Inflammatory macrophage (primary cell): Measurements from ENCODE around the gene TLE5.
"Not testable (repeated sequence)": the region's sequence is repeated elsewhere in the genome, so short reads cannot be mapped to it uniquely, and the experiment has no call there.

Experiments
- DNase-seq, 2 donors: peaks; one replicate each; pipeline ENCODE4 v3.0.0-alpha.2; 2020 to 2022

TLE5 gene

DNA sequence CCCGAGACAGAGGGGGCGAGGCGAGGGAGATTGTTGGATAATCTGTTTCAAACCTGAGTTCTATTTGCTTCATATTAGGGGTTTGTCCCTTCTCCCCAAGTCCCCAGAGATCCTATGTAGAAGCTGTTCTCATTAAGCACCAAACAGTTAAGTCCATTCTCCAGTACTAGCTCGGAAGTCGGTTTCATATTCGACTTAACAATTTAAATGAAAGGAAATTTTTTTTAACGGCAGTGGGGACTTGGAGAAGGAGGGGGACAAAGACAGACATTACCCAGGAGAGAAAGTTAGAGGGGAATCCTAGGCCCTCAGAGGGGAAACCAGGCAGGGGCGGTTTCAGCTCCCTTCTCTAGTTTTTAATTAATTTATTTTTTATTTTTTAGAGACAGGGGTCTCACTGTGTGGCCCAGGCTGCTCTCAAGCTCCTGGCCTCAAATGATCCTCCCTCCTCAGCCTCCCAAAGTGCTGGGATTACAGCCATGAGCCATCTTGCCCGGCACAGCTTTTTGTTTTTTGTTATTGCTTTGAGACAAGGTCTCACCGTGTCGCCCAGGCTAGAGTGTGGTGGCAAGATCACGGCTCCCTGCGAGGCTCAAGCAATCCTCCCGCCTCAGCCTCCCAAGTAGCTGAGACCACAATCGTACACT lies 19.6 kb downstream of the TLE5 start:
- no peak for DNase-seq

DNA sequence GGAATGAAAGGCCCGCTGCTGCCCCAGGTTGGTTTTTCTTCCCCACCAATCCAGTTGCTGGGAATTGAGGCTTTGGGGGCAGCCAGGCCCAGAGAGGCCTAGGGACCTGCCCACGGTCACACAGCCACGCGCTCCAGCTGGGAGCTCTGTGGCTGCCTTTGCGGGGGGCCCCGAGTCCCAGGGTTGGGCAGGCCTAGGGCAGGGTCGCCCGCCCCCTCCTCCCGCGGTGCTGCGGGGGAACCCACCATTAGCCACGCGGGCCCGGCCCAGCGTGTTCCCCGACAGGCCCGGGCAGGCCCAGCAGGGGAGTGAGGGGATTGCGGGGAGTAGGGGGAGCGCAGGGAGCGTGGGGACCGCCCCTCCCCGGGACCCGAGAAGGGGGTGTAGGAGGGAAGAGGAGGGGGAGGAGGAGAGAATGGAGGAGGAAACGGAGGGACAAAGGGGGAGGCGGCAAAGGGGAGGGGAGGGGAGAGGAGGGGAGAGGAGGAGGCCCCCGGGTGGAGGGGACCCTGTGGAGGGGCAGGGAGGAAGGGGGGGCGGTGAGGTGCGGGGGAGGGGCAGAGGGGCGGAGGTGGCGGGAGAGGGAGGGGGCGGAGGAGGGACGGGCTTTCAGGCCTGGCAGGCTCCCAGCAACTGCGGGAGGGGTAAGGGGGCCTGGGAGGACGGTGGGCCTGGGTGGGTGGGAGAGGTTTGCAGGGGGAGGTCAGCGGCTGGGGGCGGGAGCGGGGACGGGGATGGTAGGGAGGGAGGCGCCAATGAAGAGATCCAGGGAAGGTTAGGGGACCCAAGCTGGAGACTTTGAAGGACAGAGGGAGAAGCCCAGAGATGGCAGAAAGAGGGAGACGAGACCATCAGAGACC lies 20.3 kb downstream of the TLE5 start:
- no peak for DNase-seq

DNA sequence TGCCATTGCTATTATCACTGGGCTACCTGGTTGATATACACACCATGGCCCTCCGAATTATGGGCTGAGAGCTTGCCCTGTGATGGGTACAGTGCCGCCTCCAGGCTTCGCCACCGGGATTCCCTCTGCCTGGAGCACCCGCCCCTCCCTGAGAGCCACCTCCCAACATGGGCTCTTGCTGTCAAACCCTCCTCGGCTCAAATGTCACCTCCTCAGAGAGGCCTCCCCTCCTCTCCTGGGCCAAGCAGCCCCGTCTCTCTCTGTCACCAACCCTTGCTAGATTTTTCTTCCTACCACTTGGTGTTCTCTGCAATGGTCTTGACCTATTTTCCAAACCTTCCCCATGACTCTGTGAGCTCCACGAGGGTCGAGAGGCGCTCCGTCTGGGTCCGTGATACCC lies 21.0 kb downstream of the TLE5 start:
- no peak for DNase-seq

DNA sequence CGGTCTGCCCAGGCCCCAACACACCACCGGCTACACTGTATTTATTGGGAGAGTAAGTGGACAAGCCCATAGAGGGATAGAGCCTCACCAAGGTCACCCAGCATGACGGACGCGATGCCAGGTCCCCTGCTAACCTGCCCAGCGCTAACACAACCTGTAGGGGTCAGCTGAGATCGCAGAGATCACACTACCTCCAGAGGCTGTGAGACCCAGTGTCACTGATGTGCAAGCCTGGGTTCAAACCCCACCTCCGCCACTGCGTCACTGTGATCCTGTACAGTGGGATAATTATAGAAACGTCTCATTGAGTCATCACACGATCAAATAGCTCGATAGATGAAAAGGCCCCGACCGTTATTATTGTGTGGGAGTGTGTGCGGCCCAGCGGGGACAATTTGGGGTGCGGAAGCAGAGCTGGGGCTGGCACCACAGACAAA lies 22.6 kb downstream of the TLE5 start:
- no peak for DNase-seq

DNA sequence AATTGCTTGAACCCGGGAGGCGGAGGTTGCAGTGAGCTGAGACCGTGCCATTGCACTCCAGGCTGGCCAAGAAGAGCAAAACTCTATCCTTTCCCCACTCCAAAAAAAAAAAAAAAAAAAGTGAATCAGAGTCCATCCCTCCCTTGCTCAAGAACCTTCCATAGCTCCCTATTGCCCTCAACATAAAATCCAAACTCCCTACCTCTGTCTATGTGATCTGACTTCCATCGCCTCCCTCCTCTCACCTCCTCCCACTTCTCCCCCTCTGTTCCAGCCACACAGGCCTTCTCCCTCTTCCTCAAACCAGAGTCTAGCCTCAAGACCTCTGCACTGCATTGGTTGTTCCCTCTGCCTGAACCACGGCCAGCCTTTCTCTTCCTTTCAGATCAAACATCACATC lies 23.2 kb downstream of the TLE5 start:
- DNase-seq: no peak

DNA sequence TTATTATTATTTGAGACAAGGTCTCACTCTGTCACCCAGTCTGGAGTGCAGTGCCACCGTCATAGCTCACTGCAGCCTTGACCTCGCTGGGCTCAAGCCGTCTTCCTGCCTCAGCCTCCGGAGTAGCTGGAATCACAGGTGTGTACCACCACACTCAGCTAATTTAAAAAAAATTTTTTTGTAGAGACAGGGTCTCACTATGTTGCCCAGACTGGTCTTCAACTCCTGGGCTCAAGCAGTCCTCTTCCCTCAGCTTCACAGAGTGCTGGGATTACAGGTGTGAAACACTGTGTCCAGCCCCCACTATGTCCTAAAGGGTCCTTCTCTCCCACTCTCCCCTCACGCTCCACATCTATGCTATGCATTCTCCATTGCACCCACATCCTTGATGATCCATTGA lies 24.1 kb downstream of the TLE5 start:
- DNase-seq: no peak

DNA sequence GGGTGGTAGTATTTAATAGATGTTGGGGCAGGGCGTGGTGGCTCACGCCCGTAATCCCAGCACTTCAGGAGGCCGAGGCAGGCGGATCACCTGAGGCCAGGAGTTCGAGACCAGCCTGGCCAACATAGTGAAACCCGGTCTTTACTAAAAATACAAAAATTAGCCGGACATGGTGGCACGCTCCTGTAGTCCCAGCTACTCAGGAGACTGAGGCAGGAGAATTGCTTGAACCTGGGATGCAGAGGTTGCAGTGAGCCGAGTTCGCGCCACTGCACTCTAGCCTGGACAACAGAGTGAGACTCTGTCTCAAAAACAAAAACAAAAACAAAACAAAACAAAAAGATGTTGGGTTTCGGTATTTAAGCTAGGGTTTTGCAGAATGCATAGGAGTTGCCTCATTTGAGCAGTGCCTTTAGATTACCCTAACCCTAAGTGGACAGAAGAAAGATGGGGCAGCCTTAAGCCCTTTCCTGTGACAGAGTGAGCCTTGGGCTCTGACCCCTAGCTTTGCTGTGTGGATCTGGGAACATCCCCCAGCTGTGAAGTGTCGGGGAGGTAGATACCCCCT lies 25.2 kb downstream of the TLE5 start:
- not testable (repeated sequence) for DNase-seq

DNA sequence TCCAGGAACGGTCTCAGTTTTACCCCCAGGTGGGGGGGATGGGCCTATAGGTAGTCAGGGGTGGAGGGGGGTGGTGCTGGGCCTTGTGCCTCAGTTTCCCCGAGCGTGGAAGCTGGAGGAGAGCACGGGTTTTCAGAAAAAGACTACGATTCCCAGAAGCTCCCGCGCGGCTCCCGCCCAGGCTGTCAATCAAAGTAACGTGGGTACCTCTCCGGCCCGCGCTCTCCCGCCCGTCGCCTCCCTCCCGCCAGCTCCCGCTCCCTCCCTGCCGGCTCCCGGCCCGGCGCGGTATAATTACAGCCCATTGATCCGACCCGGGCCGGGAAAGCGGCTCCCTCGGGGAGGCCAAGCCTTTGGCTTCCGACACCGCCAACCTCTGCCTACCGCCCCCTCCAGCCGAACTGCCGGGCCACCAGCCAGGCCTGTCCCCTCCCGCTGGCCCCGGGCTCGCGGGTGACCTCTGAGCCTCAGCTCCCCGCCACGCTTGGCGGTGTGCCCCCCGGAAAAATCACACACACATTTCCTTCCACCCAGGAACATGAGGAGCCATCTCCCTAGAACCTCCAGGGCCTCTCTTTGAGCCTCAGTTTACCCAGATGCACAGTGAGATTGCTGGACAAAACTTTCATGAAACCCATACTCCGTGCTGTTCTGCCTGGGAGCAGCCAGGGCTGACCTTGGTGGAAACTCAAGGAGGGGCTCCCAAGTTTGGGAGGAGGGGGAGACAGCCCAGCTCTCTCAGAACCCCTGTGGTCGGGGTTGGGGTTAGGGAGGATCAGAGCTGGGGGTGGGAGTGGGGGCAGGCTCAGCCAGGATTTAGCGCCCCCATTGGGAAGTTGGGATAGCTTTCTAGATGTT lies 25.9 kb downstream of the TLE5 start:
- DNase-seq: peak; percentile 88

DNA sequence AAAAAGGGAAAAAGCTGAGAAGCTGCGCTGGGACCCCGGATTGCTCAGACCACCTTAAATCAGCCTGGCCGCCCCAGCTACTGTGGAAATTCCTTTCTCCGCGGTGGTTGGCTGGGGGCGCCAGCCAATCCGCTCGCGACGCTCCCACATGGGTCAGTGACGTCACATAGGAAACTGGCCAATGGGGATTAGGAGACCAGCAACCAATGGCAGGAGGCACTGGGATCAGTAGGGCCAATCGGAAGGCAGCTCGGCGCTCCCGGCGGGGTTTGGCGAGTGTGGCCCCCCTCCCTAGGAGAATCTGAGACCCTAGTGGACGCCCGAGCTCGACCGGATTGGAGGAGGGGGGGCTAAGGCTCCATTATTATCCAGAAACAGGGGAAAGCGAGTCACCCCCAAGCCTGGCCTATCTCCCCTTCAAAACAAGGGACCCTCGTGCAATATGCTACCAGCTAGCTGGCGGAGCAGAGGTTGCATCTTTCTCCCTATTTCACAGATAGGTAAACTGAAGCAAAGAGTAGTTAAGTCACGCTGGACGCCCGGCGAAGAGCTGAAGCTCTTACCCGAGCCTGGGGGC lies 26.7 kb downstream of the TLE5 start:
- peak; percentile 98 to 100 for DNase-seq

DNA sequence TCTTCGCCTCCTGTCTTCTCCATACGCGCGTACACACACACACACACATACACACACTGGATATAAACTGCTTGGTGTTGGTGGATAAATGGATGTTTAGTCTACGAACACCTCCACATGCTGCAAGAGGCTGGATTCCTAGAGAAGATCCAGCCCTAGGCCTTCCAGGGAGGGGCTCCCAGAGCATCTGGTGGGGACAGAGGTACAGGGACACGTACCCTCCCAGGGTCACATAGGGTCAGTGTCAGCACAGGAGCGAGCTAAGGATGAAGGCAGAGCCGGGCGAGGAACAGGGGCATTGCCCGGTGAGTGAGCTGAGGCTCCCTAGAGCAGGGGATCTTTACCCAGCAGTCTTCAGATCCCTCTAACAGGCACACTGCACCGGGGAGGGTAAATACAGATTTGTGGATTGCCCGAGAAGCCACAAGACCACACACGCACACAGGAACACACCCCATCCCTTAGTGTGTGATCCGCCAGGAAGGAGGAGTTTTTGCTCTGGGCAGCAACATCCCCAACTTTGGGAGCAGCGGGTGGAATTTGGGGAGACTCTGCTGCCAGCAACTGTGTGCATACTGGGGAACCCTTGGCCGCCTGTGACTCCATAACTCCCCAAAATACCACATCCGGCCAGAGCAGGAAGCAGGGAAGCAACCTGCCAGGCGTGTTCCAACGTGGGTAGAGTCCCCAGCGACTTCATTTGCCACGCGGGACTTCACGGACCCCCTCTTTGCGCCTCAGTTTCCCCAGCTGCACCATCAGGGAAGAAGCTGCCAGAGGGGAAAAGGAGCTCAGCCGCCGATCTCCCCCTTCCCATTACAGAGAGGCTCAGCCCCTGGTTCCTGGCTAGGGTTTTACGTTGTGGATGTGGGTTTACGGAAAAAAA lies 27.4 kb downstream of the TLE5 start:
- DNase-seq: peak; percentile 42 to 54

DNA sequence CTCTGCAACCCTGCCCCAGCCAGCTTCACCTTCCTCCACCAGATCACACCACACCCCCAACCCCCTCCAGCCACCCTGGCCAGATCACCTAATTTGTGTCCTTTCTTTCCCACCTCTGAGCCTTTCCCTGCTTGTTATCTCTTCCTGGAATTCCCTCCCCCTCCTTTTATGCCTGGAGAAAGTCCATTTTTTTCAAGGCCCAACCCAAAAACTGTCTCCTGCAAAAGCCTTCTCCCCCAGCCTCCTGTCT lies 28.0 kb downstream of the TLE5 start:
- no peak for DNase-seq

DNA sequence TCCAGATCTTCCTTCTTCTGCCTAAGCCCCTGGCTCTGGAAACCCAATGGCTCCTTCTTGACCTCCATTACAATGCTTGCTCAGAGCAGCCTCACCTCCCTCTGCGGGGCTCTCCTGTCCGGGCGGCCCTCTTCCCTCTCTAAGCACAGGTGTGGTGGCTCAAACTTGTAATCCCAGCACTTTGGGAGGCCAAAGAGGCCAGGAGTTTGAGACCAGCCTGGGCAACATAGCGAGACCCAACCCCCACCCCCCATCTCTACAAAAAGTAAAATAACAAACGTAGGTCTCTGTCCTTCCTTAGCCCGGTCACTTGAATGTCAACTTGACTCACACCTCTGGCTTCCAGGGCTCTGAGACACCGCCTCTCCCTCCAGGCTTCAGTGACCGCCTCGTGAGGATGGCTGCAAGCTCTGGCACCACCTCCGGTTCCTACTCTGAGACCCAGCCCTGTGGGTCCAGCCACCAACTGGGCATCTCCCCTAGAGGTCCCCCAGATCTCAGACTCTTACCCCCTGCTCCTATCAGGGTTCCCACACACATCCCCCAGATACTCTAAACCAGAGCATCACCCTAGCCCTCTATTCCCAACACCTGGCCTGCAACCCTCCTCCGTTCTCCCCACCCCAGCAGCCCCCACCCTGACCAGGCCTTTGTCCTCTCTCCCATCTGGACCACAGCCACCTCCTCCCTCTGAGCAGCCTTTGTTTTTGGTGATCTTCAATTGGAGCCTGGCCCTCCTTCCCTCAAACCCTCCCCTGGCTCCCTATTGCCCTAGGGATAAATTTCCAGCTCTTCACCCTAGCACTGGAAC lies 28.5 kb downstream of the TLE5 start:
- no peak for DNase-seq

DNA sequence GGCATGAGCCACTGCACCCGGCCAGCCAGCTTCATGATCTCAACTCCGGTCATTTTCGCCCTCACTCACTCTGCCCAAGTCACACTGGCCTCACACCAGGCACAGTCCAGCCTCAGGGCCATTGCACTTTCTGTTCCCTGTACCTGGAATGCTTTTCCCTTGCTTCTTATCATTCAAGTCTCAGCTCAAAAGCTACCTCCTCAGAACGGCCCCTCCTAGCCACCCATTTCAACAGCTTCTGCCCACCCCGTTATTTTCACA lies 30.8 kb downstream of the TLE5 start:
- DNase-seq: no peak

DNA sequence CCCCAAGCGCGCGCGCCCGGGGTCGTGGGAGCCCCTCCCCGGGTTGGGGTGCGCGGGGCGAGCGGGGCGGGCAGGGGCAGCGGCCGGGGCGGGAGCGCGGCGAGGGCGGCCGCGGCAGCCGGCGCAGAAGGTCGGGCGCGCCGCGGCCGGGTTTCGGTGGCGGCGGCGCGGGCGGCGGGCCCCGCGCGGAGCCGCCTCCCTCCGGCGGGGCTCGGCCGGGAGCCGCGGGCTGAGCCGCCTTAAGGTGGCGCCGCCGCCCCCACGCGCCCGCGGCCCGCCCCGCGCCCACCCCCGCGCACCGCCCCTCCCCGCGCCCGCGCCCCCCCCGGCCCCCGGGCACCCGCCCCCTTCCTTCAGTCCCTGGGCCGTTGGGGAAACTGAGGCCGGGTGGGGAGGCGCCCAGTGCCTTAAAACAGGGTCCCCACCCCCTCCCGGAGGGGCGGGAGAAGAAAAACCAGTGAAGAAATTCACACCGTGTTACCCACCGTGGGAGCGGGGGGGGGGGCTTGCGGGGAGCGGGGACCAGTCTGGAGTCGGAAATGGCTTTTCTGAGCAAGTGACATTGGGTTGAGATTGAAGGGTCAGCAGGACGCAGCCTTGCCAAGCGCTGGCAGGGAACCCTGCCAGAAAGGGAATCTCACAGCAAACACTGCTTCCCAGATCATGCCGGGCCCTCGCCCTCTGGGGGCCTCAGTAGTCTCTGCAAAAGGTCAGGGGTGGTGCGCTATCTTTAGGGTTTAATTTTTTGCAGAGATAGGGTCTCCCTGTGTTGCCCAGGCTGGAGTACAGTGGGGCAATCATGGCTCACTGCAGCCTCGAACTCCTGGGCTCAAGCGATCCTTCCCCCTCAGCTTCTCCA lies 33.0 kb downstream of the TLE5 start, which contains the start of gene TLE2:
Gene TLE2, minus strand, starts transcription at position 216 of the 859 bp plus-strand sequence. CDS start 376 bp downstream, outside the sequence.
- no peak for DNase-seq

DNA sequence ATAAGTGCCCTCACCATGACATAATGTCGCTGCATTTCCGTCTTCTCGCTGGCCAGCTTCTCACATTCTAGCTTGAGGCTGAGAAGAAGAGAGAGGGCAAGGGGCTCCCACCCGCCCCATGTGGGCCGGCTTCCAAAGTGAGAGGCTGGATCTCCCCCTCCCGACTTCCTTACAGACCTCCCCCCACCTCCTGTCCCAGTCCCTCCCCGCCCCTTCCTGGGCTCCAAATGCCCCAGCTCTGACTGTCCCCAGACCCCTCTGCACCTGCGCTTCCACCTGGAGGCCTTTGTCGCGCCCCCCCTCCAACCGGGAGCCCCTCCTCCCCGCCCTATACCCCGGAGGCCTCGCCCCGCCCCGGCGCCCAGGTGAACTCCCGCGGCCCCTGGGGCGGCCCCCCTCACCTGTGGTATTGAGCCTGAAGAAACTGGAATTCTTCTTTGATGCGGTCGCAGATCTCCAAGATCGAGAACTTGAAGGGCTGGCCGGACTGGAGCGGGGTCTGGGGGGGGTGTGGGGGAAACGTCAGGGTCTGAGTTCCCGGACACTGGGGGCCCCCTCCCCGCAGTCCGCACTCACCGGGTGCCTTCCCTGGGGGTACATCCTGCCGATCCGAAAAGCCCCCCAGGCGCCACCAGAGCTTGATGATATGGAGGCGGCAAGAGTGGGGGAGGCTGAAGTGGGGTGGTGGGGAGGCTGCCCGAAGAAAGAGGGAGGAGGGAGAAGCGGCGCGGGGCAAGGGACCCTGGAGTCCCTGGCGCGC lies 33.8 kb downstream of the TLE5 start:
- DNase-seq: no peak

DNA sequence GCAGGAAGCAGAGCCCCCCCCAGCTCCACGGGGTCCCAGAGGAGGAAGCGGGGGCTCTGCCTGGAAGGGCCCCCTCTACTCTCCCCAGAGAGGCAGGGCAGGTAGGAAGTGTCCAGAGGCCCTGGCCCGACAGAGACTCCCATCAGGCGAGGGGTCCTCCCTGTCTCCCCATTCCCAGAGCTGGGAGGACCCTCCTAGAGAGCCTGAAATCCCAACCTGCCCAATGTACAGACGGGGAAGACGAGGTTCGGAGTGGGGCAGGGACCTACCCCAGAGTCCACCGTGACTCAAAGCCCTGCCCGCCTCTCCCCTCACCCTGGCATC lies 34.4 kb downstream of the TLE5 start:
- DNase-seq: no peak

DNA sequence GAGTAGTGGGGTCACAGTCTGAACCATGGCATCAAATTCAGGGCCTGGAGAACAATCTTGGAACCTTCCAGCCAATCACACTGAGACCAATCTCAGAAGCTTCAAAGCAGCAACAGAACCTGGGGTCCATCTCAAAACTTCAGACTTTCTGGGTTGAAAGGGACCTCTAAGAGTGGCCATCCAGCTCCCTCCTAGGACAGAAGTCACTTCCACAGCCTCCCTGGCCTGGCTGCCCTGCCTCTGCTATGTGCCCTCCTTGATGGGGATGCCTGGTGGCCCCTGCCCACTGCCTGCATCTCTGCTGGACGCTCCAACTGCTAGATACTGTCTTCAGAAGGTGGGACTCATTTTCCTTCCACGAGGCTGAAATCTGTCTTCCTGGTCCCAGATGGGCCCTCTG lies 35.0 kb downstream of the TLE5 start:
- DNase-seq: no peak

DNA sequence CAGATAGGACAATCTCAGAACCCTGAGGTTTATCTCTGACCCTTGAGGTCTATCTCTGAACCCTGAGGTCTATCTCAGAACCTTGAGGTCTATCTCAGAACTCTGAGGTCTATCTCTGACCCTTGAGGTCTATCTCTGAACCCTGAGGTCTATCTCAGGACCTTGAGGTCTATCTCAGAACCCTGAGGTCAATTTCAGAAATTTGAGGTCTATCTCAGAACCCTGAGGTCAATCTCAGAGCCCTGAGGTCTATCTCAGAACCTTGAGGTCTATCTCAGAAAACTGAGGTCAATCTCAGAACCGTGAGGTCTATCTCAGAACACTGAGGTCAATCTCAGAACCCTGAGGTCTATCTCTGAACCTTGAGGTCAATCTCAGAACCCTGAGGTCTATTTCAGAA lies 35.5 kb downstream of the TLE5 start:
- DNase-seq: no peak

DNA sequence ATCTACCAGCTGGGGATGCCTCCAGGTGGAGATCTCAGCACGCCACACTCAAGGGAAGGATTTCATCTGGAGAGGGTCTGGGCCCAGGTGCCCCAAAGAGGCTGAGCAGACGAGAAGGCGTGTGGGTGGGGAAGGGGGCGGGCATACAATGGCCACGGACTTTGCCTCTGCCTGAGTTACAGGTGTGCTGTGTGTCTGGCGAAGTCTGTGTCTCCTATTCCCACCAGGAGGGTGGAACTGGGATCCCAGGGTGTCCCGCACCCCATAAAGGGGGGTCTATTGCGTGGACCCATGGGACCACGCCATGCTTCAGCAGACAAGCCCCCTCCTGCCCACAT lies 36.8 kb downstream of the TLE5 start:
- DNase-seq: no peak
